OCI-LY7 (cell line): Measurements from ENCODE around the gene SOCS6. TPM values are rescaled to one million over a fixed set of nuclear protein-coding genes. Genes with fewer than 3 reads are reported as not detected.

Experiments used
- BruUV-seq: library from RNA; stranded (reverse); fragments of 400-500 nt; replicated peaks from 2 replicates; lab custom pipeline; 2021; lab: Mats Ljungman, UMichigan
- CTCF ChIA-PET: fragments of 300-600 bp; sonication (Branson Sonifier 250); formaldehyde crosslinking; loops from one replicate; lab custom pipeline; 2022; ENCODE audit warnings: antibody characterized with exemption; ENCODE audit not compliant: unreplicated experiment; lab: Charles Lee
- POLR2A ChIA-PET: fragments of 300-600 bp; sonication (Branson Sonifier 250); formaldehyde crosslinking; loops from one replicate; lab custom pipeline; 2022; ENCODE audit warnings: antibody characterized with exemption; lab: Charles Lee
- DNase-seq: peaks from one replicate; pipeline ENCODE4 v3.0.0-alpha.2; 2015; ENCODE audit warnings: low spot score
- H2AFZ ChIP-seq: fragments of 200-600 bp; sonication (generic), shearing (Covaris generic); 2 replicates; pipeline ENCODE4 v1.6.1; 2014; ENCODE audit warnings: mild to moderate bottlenecking, antibody characterized with exemption, low read length, moderate library complexity
- H3K27ac ChIP-seq: fragments of 200-600 bp; sonication (generic); 2 replicates; pipeline ENCODE4 v1.5.1; 2014; ENCODE audit warnings: mixed run types, low read depth, mild to moderate bottlenecking, moderate library complexity, low read length, inconsistent platforms; ENCODE audit not compliant: poor library complexity, severe bottlenecking
- H3K36me3 ChIP-seq: fragments of 200-600 bp; sonication (generic); 2 replicates; pipeline ENCODE4 v1.6.1; 2014; ENCODE audit warnings: mild to moderate bottlenecking, antibody characterized with exemption, low read length, moderate library complexity, mixed read lengths; ENCODE audit not compliant: insufficient read depth
- H3K4me1 ChIP-seq: fragments of 200-600 bp; sonication (generic); 2 replicates; pipeline ENCODE4 v1.5.1; 2014; ENCODE audit warnings: mild to moderate bottlenecking, low read length; ENCODE audit not compliant: insufficient read depth, poor library complexity, severe bottlenecking
- H3K4me2 ChIP-seq: fragments of 200-600 bp; sonication (generic); 2 replicates; pipeline ENCODE4 v1.6.1; 2014; ENCODE audit warnings: mild to moderate bottlenecking, low read length
- H3K4me3 ChIP-seq: fragments of 200-600 bp; sonication (generic); 2 replicates; pipeline ENCODE4 v1.5.1; 2014; ENCODE audit warnings: mild to moderate bottlenecking, low read depth, low read length; ENCODE audit not compliant: poor library complexity, severe bottlenecking
- H3K79me2 ChIP-seq: fragments of 200-600 bp; sonication (generic); 2 replicates; pipeline ENCODE4 v1.6.1; 2016; ENCODE audit warnings: low read depth, mild to moderate bottlenecking, low read length, moderate library complexity, mixed read lengths; ENCODE audit not compliant: insufficient read depth
- H3K9me2 ChIP-seq: fragments of 200-600 bp; sonication (generic); 2 replicates; pipeline ENCODE4 v1.6.1; 2016; ENCODE audit warnings: mild to moderate bottlenecking, low read length, mixed read lengths; ENCODE audit not compliant: insufficient read depth
- H3K9me3 ChIP-seq: fragments of 200-600 bp; sonication (generic); 2 replicates; pipeline ENCODE4 v1.6.1; 2014; ENCODE audit warnings: mild to moderate bottlenecking, mixed run types, low read length, mixed read lengths
- H4K20me1 ChIP-seq: fragments of 200-600 bp; sonication (generic); 2 replicates; pipeline ENCODE4 v1.6.1; 2014; ENCODE audit warnings: mild to moderate bottlenecking, antibody characterized with exemption, low read length, moderate library complexity, mixed read lengths; ENCODE audit not compliant: insufficient read depth
- EZH2phosphoT487 ChIP-seq: fragments of 200-600 bp; sonication (generic); IDR thresholded peaks from 2 replicates; pipeline ENCODE4 v1.6.1; 2018; ENCODE audit warnings: low read depth, borderline replicate concordance, mild to moderate bottlenecking, mixed run types, antibody characterized with exemption, low read length, moderate library complexity, mixed read lengths
- intact Hi-C: fragments of 100-400 bp; cut with micrococcal nuclease; formaldehyde crosslinking; loops from one replicate; pipeline ENCODE4 v1.10.0; 2022; ENCODE audit not compliant: unreplicated experiment
- total RNA-seq, 2 experiments: library from RNA; depleted of rRNA in 1 of 2; stranded (reverse); fragments of >200 nt in 1 of 2; shearing (Covaris generic) in 1 of 2; gene quantifications; 2 replicates each; pipeline ENCODE4 v1.2.3, GENCODE V29; 2014 to 2022
- TF ChIP-seq, protein P1 (sequence below): fragments of 200-600 bp; sonication (generic); conservative IDR thresholded peaks from 2 replicates; pipeline ENCODE4 v1.5.1; 2014; ENCODE audit warnings: mild to moderate bottlenecking, antibody characterized with exemption, low read length, moderate library complexity, mixed read lengths

Gene SOCS6
- total RNA-seq, 2 experiments from 2014 or later = not detected

DNA sequence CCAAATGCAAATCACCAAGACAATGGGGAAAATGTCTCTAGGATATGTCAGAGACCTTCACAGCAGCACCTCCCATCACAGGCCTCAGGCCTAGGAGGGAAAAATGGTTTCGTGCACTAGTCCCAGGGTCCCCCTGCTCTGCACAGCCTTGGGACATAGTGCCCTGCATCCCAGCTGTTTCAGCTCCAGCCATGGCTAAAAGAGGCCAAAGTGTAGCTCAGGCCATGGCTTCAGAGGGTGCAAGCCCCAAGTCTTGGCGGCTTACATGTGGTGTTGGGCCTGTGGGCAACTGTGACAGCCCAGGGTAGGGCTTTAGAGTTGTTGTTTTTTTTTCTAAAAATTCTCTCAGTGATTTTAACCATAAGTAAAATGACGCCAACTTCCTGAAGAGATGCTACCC lies 25.5 kb upstream of the SOCS6 start:
- TF ChIP-seq, protein P1, sequence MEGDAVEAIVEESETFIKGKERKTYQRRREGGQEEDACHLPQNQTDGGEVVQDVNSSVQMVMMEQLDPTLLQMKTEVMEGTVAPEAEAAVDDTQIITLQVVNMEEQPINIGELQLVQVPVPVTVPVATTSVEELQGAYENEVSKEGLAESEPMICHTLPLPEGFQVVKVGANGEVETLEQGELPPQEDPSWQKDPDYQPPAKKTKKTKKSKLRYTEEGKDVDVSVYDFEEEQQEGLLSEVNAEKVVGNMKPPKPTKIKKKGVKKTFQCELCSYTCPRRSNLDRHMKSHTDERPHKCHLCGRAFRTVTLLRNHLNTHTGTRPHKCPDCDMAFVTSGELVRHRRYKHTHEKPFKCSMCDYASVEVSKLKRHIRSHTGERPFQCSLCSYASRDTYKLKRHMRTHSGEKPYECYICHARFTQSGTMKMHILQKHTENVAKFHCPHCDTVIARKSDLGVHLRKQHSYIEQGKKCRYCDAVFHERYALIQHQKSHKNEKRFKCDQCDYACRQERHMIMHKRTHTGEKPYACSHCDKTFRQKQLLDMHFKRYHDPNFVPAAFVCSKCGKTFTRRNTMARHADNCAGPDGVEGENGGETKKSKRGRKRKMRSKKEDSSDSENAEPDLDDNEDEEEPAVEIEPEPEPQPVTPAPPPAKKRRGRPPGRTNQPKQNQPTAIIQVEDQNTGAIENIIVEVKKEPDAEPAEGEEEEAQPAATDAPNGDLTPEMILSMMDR = no peak
- TF ChIP-seq EZH2phosphoT487 = no peak

DNA sequence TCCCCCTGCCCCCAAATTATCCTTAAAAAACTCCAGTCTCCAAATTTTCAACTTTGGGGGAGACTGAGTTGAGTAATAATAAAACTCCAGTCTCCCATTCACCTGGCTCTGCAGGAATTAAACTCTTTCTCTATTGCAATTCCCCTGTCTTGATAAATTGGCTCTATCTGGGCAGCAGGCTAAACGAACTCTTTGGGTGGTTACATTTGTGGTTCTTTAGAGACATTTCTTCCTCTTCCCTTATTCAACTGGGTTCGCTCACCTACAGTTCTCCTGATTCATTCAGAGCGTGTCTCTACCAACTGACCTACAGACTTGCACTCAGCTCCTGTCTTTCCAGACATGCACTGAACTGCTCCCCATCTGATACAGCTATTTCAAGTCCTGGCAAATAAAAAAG lies 17.1 kb upstream of the SOCS6 start:
- Histone ChIP-seq H4K20me1 (no peaks in the 10 kb centered on the region), H3K27ac (no peak overlapping the region), H3K9me3 (no peaks in the 10 kb centered on the region), H3K4me3 (no peak overlapping the region), H3K4me1 (no peaks in the 10 kb centered on the region), H3K9me2 (no peaks in the 10 kb centered on the region), H3K36me3 (no peaks in the 10 kb centered on the region), H3K79me2 (no peaks in the 10 kb centered on the region), H3K4me2 (no peak overlapping the region), H2AFZ (no peak overlapping the region)
- DNase-seq = no peak
- CTCF ChIA-PET = no interaction called here
- intact Hi-C loops = no loop called here
- TF ChIP-seq EZH2phosphoT487 = no peak
- TF ChIP-seq, protein P1 = no peak
- POLR2A ChIA-PET = no interaction called here
- BruUV-seq = no TSS peak

More for the DNA sequence above, 25.5 kb upstream of the SOCS6 start:
- no peaks in the 10 kb centered on the region for H3K9me3 ChIP-seq
- BruUV-seq = no TSS peak
- H3K4me3 ChIP-seq = no peak overlapping the region
- H3K36me3 ChIP-seq = no peaks in the 10 kb centered on the region
- intact Hi-C loops = no loop called here
- DNase-seq = no peak
- CTCF ChIA-PET = no interaction called here
- H2AFZ ChIP-seq = no peak overlapping the region
- no peaks in the 10 kb centered on the region for H3K79me2 ChIP-seq
- no peak overlapping the region for H3K27ac ChIP-seq
- H3K4me2 ChIP-seq = no peak overlapping the region
- no peaks in the 10 kb centered on the region for H4K20me1 ChIP-seq
- no peaks in the 10 kb centered on the region for H3K4me1 ChIP-seq
- POLR2A ChIA-PET = no interaction called here
- H3K9me2 ChIP-seq = no peaks in the 10 kb centered on the region

DNA sequence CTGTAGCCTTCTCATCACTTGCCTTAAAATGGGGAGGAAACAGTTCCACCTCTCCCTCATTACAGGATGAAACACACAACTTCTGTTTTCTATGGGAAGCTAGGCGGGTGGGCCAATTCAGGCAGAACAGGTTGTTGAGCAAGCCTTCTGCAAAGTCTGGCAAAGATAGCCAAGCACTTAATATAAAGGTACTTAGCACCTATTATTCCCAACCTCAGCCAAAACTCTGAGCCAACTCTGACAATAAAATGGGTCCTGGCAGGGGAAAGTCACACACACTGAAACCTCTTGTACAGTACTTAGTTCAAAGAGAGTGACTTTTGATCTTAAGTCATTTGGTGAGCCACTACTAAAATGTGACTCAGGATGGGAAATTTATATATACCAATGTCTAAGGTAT lies 15.8 kb upstream of the SOCS6 start:
- POLR2A ChIA-PET = no interaction called here
- Histone ChIP-seq H2AFZ (no peak overlapping the region), H4K20me1 (no peaks in the 10 kb centered on the region), H3K36me3 (no peaks in the 10 kb centered on the region), H3K9me2 (no peaks in the 10 kb centered on the region), H3K79me2 (no peaks in the 10 kb centered on the region), H3K4me1 (no peaks in the 10 kb centered on the region), H3K9me3 (no peaks in the 10 kb centered on the region), H3K27ac (no peak overlapping the region), H3K4me2 (no peak overlapping the region), H3K4me3 (no peak overlapping the region)
- no peak for DNase-seq
- no peak for TF ChIP-seq EZH2phosphoT487
- TF ChIP-seq, protein P1 = no peak
- CTCF ChIA-PET = no interaction called here
- intact Hi-C loops = no loop called here
- BruUV-seq = no TSS peak
